NCI-H187 treated with DMSO at 0.1 percent for 48 hours (cell line): Measurements from ENCODE around the gene ARRB1.
A peak's percentile ranks its signal among the peaks of the same experiment; 100 is the strongest.
"Not testable (repeated sequence)": the region's sequence is repeated elsewhere in the genome, so short reads cannot be mapped to it uniquely, and the experiment has no call there.

Experiments
- DNase-seq: peaks from one replicate; lab custom pipeline; 2025; lab: John Stamatoyannopoulos, UW

Gene ARRB1

GRCh38 chr11:75324189-75324588, 27.3 kb downstream of the ARRB1 start:
- no peak for DNase-seq

GRCh38 chr11:75323609-75324008, 27.9 kb downstream of the ARRB1 start:
- no peak for DNase-seq

- no peak for DNase-seq
These were observed 30.8 kb downstream of the ARRB1 start for GRCh38 chr11:75320643-75321042.

GRCh38 chr11:75320046-75320618, 31.3 kb downstream of the ARRB1 start:
- DNase-seq, result no peak

GRCh38 chr11:75319035-75319877, 32.2 kb downstream of the ARRB1 start:
- no peak for DNase-seq

GRCh38 chr11:75317446-75318122, 33.9 kb downstream of the ARRB1 start:
- DNase-seq, result no peak

GRCh38 chr11:75315439-75315805, 36.0 kb downstream of the ARRB1 start:
- no peak for DNase-seq

- no peak for DNase-seq
These were observed 36.6 kb downstream of the ARRB1 start for GRCh38 chr11:75314771-75315438.

- DNase-seq, result peak; percentile 9
These were observed 37.8 kb downstream of the ARRB1 start for GRCh38 chr11:75313513-75314272.

GRCh38 chr11:75312346-75312745, 39.1 kb downstream of the ARRB1 start:
- DNase-seq, result no peak

GRCh38 chr11:75311858-75312288, 39.6 kb downstream of the ARRB1 start:
- no peak for DNase-seq

GRCh38 chr11:75308986-75309385, 42.5 kb downstream of the ARRB1 start:
- no peak for DNase-seq

- no peak for DNase-seq
These were observed 43.3 kb downstream of the ARRB1 start for GRCh38 chr11:75308116-75308515.

GRCh38 chr11:75307058-75307457, 44.4 kb downstream of the ARRB1 start:
- no peak for DNase-seq

- DNase-seq, result no peak
These were observed 44.9 kb downstream of the ARRB1 start for GRCh38 chr11:75306529-75306928.

- DNase-seq, result no peak
These were observed 45.5 kb downstream of the ARRB1 start for GRCh38 chr11:75305993-75306392.

- DNase-seq, result no peak
These were observed 46.0 kb downstream of the ARRB1 start for GRCh38 chr11:75305452-75305851.

- not testable (repeated sequence) for DNase-seq
These were observed 46.5 kb downstream of the ARRB1 start for GRCh38 chr11:75304941-75305340.

GRCh38 chr11:75303544-75304224, 47.8 kb downstream of the ARRB1 start:
- DNase-seq, result no peak

GRCh38 chr11:75302371-75302770, 49.1 kb downstream of the ARRB1 start:
- no peak for DNase-seq
